Measurements from ENCODE around the gene SF3B5. TPM values are rescaled to one million over a fixed set of nuclear protein-coding genes. Genes with fewer than 3 reads are reported as not detected.

The SF3B5 gene
- total RNA-seq = 80.6 and 145 TPM in 2 replicates

DNA sequence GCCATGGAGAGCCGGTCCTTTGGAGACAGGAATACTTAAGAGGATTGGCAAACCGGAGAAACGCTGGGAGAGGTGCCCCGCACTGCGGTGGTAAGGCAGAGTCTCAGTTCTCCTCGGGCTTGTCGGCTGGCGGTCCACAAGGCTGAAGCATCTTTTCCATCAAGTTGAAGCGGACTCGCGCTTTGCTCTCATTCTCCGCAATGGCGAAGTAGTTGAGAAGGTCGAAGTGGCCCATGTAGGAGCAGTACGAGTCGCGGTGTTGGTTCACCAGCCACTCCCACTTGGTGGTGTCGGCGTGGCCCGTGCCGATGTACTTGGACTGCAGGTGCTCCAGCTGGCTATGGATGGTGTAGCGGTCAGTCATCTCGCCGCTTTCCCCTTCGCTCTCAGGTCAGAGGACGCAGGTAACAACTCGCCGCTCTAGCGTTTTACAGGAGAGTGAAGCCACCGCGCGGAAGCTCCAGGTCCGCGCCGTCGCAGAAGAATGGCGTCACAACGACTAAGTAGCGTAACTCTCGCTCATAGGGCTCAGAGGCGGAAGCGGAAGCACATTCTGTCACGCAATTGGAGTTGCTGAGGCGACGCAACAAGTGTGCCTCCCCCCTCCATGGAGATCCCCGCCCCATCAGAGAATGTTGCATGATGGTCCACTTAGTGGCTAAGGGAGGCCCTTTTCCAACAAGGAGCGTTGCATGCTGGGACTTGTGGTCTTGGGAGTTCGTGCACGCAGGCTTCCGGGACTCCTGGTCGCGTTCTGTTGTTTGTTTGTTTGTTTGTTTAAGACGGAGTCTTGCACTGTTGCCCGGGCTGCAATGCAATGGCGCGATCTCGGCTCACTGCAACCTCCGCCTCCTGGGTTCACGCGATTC, at the start of gene SF3B5:
Gene SF3B5 (minus strand): TSS at position 440 of the 869 bp plus-strand sequence. CDS start 76 bp downstream, at position 364.

Other genes with a start within 250 kb of the SF3B5 start
- gene ZC2HC1B, start 231.1 kb downstream of the SF3B5 start, total RNA-seq = not detected in 2 replicates
- gene PLAGL1, start 87.3 kb downstream of the SF3B5 start, total RNA-seq = 9.6 and 16.9 TPM in 2 replicates
- 2.3 and 3.1 TPM in 2 replicates for gene STX11, start 54.9 kb upstream of the SF3B5 start, total RNA-seq
- gene UTRN, start 189.8 kb upstream of the SF3B5 start, total RNA-seq = 190 and 211 TPM in 2 replicates

All from regular cardiac myocyte (primary cell).